Osteocyte (in vitro differentiated cells): Measurements from ENCODE around the gene FUT8. TPM values are rescaled to one million over a fixed set of nuclear protein-coding genes. Genes with fewer than 3 reads are reported as not detected.

Experiments
- DNase-seq: peaks from one replicate; pipeline ENCODE4 v3.0.0; 2021; ENCODE audit warnings: mixed read lengths; ENCODE audit not compliant: unreplicated experiment; ENCODE audit errors: extremely low spot score
- H3K27ac Mint-ChIP-seq: one replicate; pipeline ENCODE4 v1.8.0; 2021; ENCODE audit warnings: mild to moderate bottlenecking, mixed read lengths; ENCODE audit not compliant: unreplicated experiment
- H3K27me3 Mint-ChIP-seq: one replicate; pipeline ENCODE4 v1.8.0; 2021; ENCODE audit warnings: mixed read lengths; ENCODE audit not compliant: unreplicated experiment
- H3K36me3 Mint-ChIP-seq: one replicate; pipeline ENCODE4 v1.8.0; 2021; ENCODE audit warnings: mixed read lengths; ENCODE audit not compliant: unreplicated experiment
- H3K4me1 Mint-ChIP-seq: one replicate; pipeline ENCODE4 v1.8.0; 2021; ENCODE audit warnings: mixed read lengths; ENCODE audit not compliant: unreplicated experiment
- H3K4me3 Mint-ChIP-seq: one replicate; pipeline ENCODE4 v1.8.0; 2021; ENCODE audit warnings: mild to moderate bottlenecking, moderate library complexity, mixed read lengths; ENCODE audit not compliant: unreplicated experiment
- H3K9me3 Mint-ChIP-seq: one replicate; pipeline ENCODE4 v1.8.0; 2021; ENCODE audit warnings: mixed read lengths; ENCODE audit not compliant: unreplicated experiment
- CTCF ChIP-seq: fragments of 200-600 bp; sonication (generic); IDR thresholded peaks from 2 replicates; pipeline ENCODE4 v1.5.0; 2021; ENCODE audit warnings: antibody characterized with exemption, mild to moderate bottlenecking, moderate library complexity
- total RNA-seq: library from RNA; stranded (reverse); gene quantifications from 2 replicates; pipeline ENCODE4 v1.2.1, GENCODE V29; 2021

The FUT8 gene
- total RNA-seq, 1 donor from 2014 or later = 35.5 TPM

- H3K4me3 Mint-ChIP-seq = no peak overlapping the region
Measured at GRCh38 chr14:65585216-65585615, 172.7 kb downstream of the FUT8 start.

GRCh38 chr14:65588426-65589140 lies 176.1 kb downstream of the FUT8 start:
- H3K27me3 Mint-ChIP-seq = no peaks in the 10 kb centered on the region
- no peak for DNase-seq
- no peaks in the 10 kb centered on the region for H3K9me3 Mint-ChIP-seq
- H3K4me1 Mint-ChIP-seq = no peaks in the 10 kb centered on the region
- no peak for TF ChIP-seq CTCF
- no peak overlapping the region for H3K27ac Mint-ChIP-seq
- H3K4me3 Mint-ChIP-seq = no peak overlapping the region
- H3K36me3 Mint-ChIP-seq = no peaks in the 10 kb centered on the region

More at GRCh38 chr14:65585216-65585615, 172.7 kb downstream of the FUT8 start:
- Mint-ChIP-seq H3K4me1 (no peaks in the 10 kb centered on the region), H3K36me3 (no peaks in the 10 kb centered on the region), H3K27ac (no peak overlapping the region), H3K9me3 (no peaks in the 10 kb centered on the region), H3K27me3 (no peaks in the 10 kb centered on the region)
- no peak for DNase-seq
- no peak for TF ChIP-seq CTCF

GRCh38 chr14:65594153-65594881 lies 181.8 kb downstream of the FUT8 start:
- Mint-ChIP-seq H3K9me3 (no peaks in the 10 kb centered on the region), H3K4me1 (no peaks in the 10 kb centered on the region), H3K36me3 (no peaks in the 10 kb centered on the region), H3K27ac (no peak overlapping the region), H3K27me3 (no peaks in the 10 kb centered on the region), H3K4me3 (no peak overlapping the region)
- no peak for TF ChIP-seq CTCF
- DNase-seq = no peak

GRCh38 chr14:65594882-65595237 lies 182.3 kb downstream of the FUT8 start:
- Mint-ChIP-seq H3K27me3 (no peaks in the 10 kb centered on the region), H3K9me3 (no peaks in the 10 kb centered on the region), H3K4me1 (no peaks in the 10 kb centered on the region), H3K4me3 (no peak overlapping the region), H3K36me3 (no peaks in the 10 kb centered on the region), H3K27ac (no peak overlapping the region)
- no peak for DNase-seq
- no peak for TF ChIP-seq CTCF

GRCh38 chr14:65599375-65599774 lies 186.8 kb downstream of the FUT8 start:
- H3K4me3 Mint-ChIP-seq = no peak overlapping the region
- DNase-seq = no peak
- H3K4me1 Mint-ChIP-seq = no peaks in the 10 kb centered on the region
- H3K27me3 Mint-ChIP-seq = no peaks in the 10 kb centered on the region
- H3K9me3 Mint-ChIP-seq = no peaks in the 10 kb centered on the region
- TF ChIP-seq CTCF = no peak
- no peak overlapping the region for H3K27ac Mint-ChIP-seq
- no peaks in the 10 kb centered on the region for H3K36me3 Mint-ChIP-seq
